Measurements from ENCODE around the gene COG7.

Gene COG7

DNA sequence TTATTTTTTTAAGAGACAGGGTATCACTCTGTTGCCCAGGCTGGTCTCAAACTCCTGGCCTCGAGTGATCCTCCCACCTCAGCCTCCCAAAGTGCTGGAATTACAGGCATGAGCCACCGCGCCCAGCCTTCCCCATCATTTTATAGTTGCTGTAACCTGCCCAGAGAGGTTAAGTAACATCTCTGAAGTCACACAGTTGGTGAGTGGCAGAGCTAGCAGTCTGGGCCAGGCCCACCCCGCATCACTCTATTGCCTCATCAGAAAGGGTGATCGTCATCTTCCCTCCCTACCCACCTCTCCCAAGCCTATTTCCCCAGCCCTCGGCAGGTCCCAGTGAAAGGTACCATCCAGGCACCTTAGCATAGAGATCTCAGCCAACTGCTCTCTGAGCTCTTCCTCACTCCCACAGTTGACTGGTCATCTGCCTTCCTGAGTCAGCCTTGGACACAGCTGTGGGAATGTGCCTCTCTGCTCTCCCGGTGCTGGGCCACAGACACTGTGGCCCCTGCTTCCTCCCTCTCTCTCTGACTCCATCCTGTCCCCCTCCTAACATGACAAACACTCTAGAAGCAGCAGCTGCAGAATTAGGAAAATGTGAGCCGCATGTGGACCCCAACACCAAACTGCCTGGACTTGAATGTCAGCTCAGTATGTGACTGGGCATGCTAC, 93.8 kb downstream of the COG7 start:
- DNase-seq (ENCODE audit: low read depth): no peak

DNA sequence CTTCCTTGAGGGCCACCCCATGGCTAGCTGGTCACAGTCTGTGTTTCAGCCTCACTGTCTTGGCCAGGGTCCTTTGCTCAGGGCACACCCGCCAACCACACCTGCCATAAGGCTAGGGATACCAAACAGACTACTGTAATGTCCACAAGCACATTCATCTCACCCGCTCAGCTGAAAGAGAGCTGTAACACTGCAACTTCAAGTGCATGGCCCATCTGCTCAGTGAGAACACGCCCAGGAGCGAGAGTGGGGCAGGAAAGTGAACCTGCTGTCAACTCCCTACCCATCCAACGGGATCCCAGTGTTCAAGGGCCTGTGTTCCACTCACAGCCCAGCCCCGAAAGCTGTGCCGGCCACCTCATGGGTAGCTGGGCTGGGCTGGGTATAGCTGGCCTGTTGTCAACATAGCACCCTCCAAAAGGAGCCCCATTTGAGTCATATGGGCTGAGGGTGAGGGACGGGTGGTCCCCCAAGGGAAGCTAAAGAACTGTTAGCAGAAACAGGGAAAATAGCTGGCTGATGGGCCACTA, 95.2 kb downstream of the COG7 start:
- no peak for DNase-seq (ENCODE audit: low read depth)

DNA sequence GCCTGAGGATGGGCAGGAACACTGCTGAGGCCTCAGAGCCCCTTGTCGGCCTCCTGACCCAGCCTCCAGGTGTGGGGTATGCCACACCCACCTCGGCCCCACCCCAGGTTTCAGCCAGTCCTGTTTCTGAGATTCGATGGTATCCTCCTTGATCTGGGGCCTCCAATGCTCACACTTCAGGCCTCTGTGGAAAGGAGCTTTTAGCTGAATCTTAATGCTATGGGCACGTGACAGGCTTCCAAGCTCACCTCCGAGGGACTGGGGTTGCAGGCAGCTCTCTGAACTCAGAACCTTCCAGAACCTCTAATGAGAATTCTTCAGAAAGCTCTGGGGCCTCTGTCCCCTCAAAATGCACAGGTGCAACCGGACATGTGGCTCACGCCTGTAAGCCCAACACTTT, 96.0 kb downstream of the COG7 start:
- no peak for DNase-seq (ENCODE audit: low read depth)

DNA sequence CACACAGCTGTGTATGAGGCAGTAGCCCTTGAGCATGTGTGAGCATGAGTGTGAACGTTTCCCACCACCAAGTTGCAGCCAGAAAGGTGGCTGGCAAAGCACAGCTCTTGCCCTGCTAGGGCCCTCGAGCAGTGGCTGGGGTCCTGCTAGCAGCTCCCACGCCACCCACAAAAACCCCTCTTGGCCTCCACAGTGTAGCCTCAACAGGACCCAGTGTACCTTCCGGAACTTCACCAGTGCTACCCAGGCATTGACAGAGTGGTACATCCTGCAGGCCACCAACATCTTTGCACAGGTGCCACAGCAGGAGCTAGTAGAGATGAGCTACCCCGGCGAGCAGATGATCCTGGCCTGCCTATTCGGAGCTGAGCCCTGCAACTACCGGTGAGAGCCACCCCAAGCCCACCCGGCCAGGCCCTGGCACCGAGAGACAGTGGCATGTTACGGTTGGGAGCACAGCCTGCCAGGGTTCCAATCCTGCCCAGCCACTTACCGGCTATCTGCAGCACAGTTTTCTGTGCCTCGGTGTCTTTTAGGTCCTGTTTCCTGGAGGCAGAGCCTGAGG, 97.8 kb downstream of the COG7 start:
- DNase-seq (ENCODE audit: low read depth): no peak

- DNase-seq (ENCODE audit: low read depth): no peak
These were observed 98.7 kb downstream of the COG7 start for GRCh38 chr16:23354246-23354645.

DNA sequence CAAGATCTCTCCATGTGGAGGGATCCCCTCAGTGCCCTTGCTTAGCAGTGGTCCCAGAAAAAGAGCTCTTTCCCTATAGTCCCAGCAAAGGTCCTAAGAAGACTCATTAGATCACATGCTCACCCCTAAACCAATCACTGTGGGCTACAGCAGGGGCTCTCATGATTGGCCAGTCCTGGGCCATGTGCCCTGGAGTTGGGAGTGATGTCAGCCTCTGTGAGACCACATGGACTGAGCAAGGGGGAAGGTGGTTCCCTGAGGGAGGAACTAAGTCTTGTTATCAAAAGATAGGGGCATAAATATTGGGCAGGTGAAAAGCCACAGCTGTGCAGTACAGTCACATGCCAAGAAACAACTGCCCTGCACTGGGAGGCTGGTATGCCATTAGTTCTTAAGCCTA, 99.5 kb downstream of the COG7 start:
- DNase-seq (ENCODE audit: low read depth): no peak

GRCh38 chr16:23351360-23351759, 101.6 kb downstream of the COG7 start:
- DNase-seq (ENCODE audit: low read depth): no peak

GRCh38 chr16:23348579-23349469, 104.2 kb downstream of the COG7 start:
- no peak for DNase-seq (ENCODE audit: low read depth)

DNA sequence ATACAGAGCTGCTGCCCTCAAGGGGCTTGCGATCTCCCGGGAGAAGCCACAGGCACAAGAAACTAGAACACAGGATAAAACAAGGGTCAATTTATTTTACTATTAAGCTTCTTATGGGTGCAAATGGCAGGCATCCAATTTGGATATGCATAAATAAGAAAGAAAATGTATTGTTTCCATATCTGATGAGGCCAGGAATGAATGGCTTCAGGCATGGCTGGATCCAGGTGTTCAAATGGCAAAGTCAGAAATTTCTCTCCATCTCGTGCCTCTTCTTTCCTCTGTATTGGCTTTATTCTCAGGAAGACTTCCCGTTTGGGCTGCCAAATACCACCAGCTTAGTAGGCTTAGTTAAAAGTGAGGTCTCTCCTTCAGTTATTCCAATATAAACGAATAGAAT, 107.8 kb downstream of the COG7 start:
- no peak for DNase-seq (ENCODE audit: low read depth)

DNA sequence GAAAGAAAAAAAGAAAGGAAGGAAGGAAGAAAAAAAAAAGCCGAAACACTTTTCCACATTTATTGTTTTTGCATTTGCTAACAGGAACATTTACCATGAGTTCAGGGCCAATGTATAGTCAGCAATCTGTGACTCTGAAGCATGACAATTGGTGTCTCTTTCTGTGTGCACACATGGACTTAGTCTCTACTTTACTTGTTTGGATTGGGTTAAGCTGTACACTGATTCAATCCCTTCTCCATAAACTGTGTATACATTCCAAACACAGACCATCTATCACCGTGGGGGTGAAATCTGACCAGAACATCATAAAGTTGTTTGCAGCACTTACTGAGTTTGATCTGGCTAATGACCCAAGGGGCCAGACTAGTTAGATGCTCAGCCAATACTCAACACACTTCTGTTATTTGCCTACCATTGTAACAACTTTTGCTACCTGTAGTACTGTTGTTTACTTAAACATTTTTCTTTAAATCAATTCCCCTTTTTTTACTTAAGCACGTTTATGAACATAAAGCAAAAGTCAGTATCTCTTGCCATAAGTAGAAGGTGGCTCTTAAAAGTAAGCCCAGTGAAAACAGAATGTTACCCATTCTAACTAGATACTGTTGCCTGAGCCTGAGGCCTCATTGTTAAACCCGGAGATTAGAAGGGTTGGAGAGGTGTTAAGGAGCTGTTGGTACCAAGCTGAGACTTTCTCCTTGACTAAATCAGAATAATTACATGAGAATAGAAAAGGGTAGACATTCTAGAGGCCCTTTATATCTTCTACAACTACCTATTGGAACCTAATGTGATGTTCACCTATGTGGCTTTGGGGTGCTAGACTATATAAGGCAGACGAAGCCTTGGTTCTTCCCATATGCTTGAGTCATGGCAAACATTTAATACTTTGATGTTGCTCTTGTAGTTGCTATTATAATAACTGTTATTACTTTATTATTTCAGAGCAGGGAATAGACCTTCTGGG, 109.1 kb downstream of the COG7 start:
- DNase-seq (ENCODE audit: low read depth): no peak

DNA sequence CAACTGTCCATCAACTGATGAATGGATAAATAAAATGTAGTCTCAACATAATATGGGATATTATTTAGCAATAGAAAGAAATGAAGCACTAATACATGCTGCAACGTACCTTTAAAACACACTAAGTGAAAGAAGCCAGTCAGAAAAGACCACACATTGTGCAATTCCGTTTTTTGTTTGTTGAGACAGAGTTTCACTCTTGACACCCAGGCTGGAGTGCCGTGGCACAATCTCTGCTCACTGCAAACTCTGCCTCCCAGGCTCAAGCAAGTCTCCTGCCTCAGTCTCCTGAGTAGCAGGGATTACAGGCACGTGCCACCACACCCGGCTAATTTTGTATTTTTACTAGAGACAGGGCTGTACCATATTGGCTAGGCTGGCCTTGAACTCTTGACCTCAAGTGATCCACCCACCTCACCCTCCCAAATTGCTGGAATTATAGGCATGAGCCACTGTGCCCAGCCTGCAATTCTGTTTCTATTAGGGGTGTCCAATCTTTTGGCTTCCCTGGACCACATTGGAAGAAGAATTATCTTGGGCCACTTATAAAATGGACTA, 110.8 kb downstream of the COG7 start:
- DNase-seq (ENCODE audit: low read depth): no peak

- DNase-seq (ENCODE audit: low read depth): no peak
These were observed 113.2 kb downstream of the COG7 start for GRCh38 chr16:23339787-23340186.
